ENCODE measurements around the gene EPHA4.

DNA sequence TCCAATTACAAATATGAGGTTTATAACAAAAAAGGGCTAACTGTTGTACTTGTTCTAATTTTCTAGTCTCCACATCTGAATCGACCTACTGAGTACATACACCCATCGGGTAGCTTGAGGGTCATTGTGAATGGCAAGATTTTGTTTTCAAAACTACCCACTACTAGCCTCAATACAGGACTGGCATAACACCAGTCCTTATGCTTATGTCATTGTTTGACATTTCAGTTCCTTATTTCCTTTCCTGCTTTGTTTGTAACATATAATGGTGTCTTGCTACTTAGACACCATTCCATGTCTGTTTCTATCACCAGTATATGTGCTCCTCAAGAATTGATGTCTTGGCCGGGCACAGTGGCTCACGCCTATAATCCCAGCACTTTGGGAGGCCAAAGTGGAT lies 86.0 kb downstream of the EPHA4 start:
- TF ChIP-seq, protein P1, sequence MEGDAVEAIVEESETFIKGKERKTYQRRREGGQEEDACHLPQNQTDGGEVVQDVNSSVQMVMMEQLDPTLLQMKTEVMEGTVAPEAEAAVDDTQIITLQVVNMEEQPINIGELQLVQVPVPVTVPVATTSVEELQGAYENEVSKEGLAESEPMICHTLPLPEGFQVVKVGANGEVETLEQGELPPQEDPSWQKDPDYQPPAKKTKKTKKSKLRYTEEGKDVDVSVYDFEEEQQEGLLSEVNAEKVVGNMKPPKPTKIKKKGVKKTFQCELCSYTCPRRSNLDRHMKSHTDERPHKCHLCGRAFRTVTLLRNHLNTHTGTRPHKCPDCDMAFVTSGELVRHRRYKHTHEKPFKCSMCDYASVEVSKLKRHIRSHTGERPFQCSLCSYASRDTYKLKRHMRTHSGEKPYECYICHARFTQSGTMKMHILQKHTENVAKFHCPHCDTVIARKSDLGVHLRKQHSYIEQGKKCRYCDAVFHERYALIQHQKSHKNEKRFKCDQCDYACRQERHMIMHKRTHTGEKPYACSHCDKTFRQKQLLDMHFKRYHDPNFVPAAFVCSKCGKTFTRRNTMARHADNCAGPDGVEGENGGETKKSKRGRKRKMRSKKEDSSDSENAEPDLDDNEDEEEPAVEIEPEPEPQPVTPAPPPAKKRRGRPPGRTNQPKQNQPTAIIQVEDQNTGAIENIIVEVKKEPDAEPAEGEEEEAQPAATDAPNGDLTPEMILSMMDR (IDR thresholded peaks at IDR 0.05) = no peak
- TF ChIP-seq POLR2A (IDR thresholded peaks at IDR 0.05) = no peak

Measured in prostate gland (tissue), 2 donors.